SK-N-MC (cell line): ENCODE measurements around the gene RNF144B.

Experiments used
- EZH2 ChIP-seq: fragments of 200-600 bp; sonication (generic); IDR thresholded peaks from one replicate; pipeline ENCODE4 v1.6.1; 2017; ENCODE audit warnings: antibody characterized with exemption
- POLR2AphosphoS5 ChIP-seq: IDR thresholded peaks from 2 replicates; pipeline ENCODE4 v1.6.1; 2012; ENCODE audit warnings: mild to moderate bottlenecking, low read depth, low read length, borderline replicate concordance

DNA sequence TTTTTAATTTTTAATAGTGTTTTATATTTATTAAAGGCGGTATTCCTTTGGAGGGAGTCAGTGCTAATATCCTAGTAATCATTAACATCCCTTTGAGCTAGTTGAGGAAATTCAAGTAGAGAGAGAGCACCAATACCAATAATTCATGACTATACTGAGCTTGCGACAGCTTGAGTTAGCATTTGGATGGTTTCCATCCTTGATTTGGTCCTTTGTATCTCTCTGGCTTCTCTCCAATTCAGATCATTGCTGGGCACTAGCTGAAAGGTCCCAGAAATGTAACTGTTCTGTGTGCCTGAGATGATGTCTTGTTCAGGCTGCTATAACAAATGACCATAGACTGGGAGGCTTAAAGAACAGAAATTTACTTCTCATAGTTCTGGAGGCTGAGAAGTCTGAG, 77.0 kb downstream of the RNF144B start:
- TF ChIP-seq POLR2AphosphoS5 (no peak), EZH2 (no peak)
